H1 (cell line): ENCODE measurements around the gene TUBA3C.
"Not testable (repeated sequence)": the region's sequence is repeated elsewhere in the genome, so short reads cannot be mapped to it uniquely, and the experiment has no call there.

Experiments used
- CBX5 ChIP-seq: fragments of 300-800, 300-1000 bp; sonication (generic); IDR thresholded peaks from 2 replicates; pipeline ENCODE4 v1.7.1; 2016; ENCODE audit warnings: antibody characterized with exemption, low read length, low read depth
- CEBPB ChIP-seq: IDR thresholded peaks from 2 replicates; pipeline ENCODE4 v1.6.1; 2012; ENCODE audit warnings: low read depth, low read length
- CREB1 ChIP-seq: IDR thresholded peaks from 2 replicates; pipeline ENCODE4 v1.6.1; 2012; ENCODE audit warnings: inconsistent platforms
- EP300 ChIP-seq, 2 experiments: IDR thresholded peaks; 1 replicate in 1 of 2; 2 replicates in 1 of 2; pipeline ENCODE4 v1.6.1; 2011 to 2012; ENCODE audit warnings: low read depth in 2 of 2, low read length in 2 of 2, mild to moderate bottlenecking in 2 of 2, borderline replicate concordance in 1 of 2, inconsistent platforms in 1 of 2, moderate library complexity in 1 of 2
- EZH2 ChIP-seq: fragments of 200-600 bp; sonication (generic); IDR thresholded peaks from 2 replicates; pipeline ENCODE4 v1.7.1; 2012; ENCODE audit warnings: low read depth, mild to moderate bottlenecking, moderate library complexity, low read length, inconsistent platforms; ENCODE audit not compliant: severe bottlenecking
- HDAC2 ChIP-seq, 2 experiments: fragments of 300-600 bp in 1 of 2; sonication (generic) in 1 of 2; IDR thresholded peaks; 2 replicates each; pipeline ENCODE4 v1.6.1; 2011 to 2012; ENCODE audit warnings: low read depth in 2 of 2, low read length in 2 of 2, mild to moderate bottlenecking in 2 of 2, moderate library complexity in 2 of 2, borderline replicate concordance in 1 of 2, inconsistent platforms in 1 of 2
- JUND ChIP-seq: IDR thresholded peaks from 2 replicates; pipeline ENCODE4 v1.6.1; 2011; ENCODE audit warnings: mild to moderate bottlenecking, improper control_type of control experiment, low read length
- POLR2AphosphoS5 ChIP-seq: IDR thresholded peaks from 2 replicates; pipeline ENCODE4 v1.6.1; 2011; ENCODE audit warnings: low read depth, low read length
- RAD21 ChIP-seq, 2 experiments: IDR thresholded peaks in 1 of 2; conservative IDR thresholded peaks in 1 of 2; 2 replicates each; pipeline ENCODE4 v1.6.1; 2011; ENCODE audit warnings: low read depth in 2 of 2, low read length in 2 of 2, improper control_type of control experiment in 1 of 2, inconsistent platforms in 1 of 2, mild to moderate bottlenecking in 1 of 2, moderate library complexity in 1 of 2
- TCF12 ChIP-seq: IDR thresholded peaks from 2 replicates; pipeline ENCODE4 v1.6.1; 2011; ENCODE audit warnings: low read depth, mild to moderate bottlenecking, low read length
- TF ChIP-seq, protein P1 (sequence below), 3 experiments: IDR thresholded peaks; 1 replicate in 2 of 3; 2 replicates in 1 of 3; pipeline versions ENCODE4 v1.5.1 to v1.6.1; 2011; ENCODE audit warnings: low read length in 3 of 3, mild to moderate bottlenecking in 3 of 3, inconsistent platforms in 2 of 3, low read depth in 1 of 3, moderate library complexity in 1 of 3; ENCODE audit not compliant: insufficient read depth in 1 of 3; ENCODE audit errors: control extremely low read depth in 1 of 3
- TF ChIP-seq, protein P2 (sequence below): IDR thresholded peaks from 2 replicates; pipeline ENCODE4 v1.6.1; 2012; ENCODE audit warnings: inconsistent platforms

DNA sequence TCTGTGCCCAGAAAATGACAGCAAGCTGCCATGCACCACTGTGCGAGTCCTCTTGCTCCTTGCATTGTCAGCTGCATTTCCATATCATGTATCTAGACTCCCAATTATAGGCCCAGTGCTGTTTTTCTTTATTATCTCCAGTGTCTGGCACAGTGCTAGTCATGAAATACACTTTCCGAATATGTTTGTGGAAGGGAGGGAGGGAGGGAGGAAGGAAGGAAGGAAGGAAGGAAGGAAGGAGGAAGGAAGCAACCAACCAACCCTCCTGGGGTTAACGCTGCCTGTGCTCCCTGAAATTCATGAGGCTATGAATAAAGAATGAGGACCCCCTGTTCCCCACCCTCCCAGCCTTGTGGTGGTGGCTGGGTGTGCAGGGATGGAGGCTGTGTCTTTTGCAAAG lies 8.3 kb upstream of the TUBA3C start:
- not testable (repeated sequence) for TF ChIP-seq CBX5; TCF12; POLR2AphosphoS5; HDAC2 (IDR thresholded peaks at IDR 0.05; ENCODE audit: borderline replicate concordance in 1 of 2, low read depth in 2 of 2, low read length in 2 of 2); CEBPB; EP300 (IDR thresholded peaks at IDR 0.05; ENCODE audit: borderline replicate concordance in 1 of 2, low read depth in 2 of 2, low read length in 2 of 2); CREB1; EZH2; RAD21 (IDR thresholded peaks at IDR 0.05 in 1 of 2, conservative IDR thresholded peaks at IDR 0.05 in 1 of 2; ENCODE audit: low read depth in 2 of 2, low read length in 2 of 2); JUND
- TF ChIP-seq, protein P1, sequence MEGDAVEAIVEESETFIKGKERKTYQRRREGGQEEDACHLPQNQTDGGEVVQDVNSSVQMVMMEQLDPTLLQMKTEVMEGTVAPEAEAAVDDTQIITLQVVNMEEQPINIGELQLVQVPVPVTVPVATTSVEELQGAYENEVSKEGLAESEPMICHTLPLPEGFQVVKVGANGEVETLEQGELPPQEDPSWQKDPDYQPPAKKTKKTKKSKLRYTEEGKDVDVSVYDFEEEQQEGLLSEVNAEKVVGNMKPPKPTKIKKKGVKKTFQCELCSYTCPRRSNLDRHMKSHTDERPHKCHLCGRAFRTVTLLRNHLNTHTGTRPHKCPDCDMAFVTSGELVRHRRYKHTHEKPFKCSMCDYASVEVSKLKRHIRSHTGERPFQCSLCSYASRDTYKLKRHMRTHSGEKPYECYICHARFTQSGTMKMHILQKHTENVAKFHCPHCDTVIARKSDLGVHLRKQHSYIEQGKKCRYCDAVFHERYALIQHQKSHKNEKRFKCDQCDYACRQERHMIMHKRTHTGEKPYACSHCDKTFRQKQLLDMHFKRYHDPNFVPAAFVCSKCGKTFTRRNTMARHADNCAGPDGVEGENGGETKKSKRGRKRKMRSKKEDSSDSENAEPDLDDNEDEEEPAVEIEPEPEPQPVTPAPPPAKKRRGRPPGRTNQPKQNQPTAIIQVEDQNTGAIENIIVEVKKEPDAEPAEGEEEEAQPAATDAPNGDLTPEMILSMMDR (IDR thresholded peaks at IDR 0.05; ENCODE audit: control extremely low read depth in 1 of 3, insufficient read depth in 1 of 3, low read depth in 1 of 3, low read length in 3 of 3) = not testable (repeated sequence)
- TF ChIP-seq, protein P2, sequence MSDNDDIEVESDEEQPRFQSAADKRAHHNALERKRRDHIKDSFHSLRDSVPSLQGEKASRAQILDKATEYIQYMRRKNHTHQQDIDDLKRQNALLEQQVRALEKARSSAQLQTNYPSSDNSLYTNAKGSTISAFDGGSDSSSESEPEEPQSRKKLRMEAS = not testable (repeated sequence)
